Uterus (tissue), 2 donors: Measurements from ENCODE around the gene IQSEC3.

Experiments used
- CTCF ChIP-seq, 4 experiments: fragments of 200-600 bp in 2 of 4; fragments of 450-650 bp in 2 of 4; sonication (generic) in 2 of 4; IDR thresholded peaks; one replicate each; pipeline ENCODE4 v1.5.1; 2016 to 2019; ENCODE audit warnings: antibody characterized with exemption in 4 of 4, mild to moderate bottlenecking in 2 of 4, moderate library complexity in 1 of 4
- POLR2A ChIP-seq, 2 donors: fragments of 450-650 bp; IDR thresholded peaks; one replicate each; pipeline ENCODE4 v1.6.1; 2016; ENCODE audit warnings: antibody characterized with exemption in 2 of 2, mild to moderate bottlenecking in 1 of 2, moderate library complexity in 1 of 2

GRCh38 chr12:161823-162222, 95.3 kb downstream of the IQSEC3 start:
- TF ChIP-seq CTCF (IDR thresholded peaks at IDR 0.05), result no peak
- no peak for TF ChIP-seq POLR2A (IDR thresholded peaks at IDR 0.05)
